Thyroid gland (tissue), 4 donors: Measurements from ENCODE around the gene IMMT. TPM values are rescaled to one million over a fixed set of nuclear protein-coding genes. Genes with fewer than 3 reads are reported as not detected.

ENCODE experiments used
- DNase-seq, 2 donors: peaks; one replicate each; pipeline ENCODE4 v3.0.0-alpha.2; 2019
- H3K27ac ChIP-seq, 3 donors: fragments of 200-600 bp; sonication (generic); 1 replicate in 2 of 3; 2 replicates in 1 of 3; pipeline ENCODE4 v1.5.1; 2016 to 2019; ENCODE audit warnings: mild to moderate bottlenecking in 1 of 3, moderate library complexity in 1 of 3
- H3K27me3 ChIP-seq: fragments of 200-600 bp; sonication (generic); one replicate; pipeline ENCODE4 v1.5.1; 2019
- H3K36me3 ChIP-seq, 2 donors: fragments of 200-600 bp; sonication (generic); one replicate each; pipeline ENCODE4 v1.5.1; 2016 to 2019
- H3K4me1 ChIP-seq, 2 donors: fragments of 200-600 bp; sonication (generic); one replicate each; pipeline ENCODE4 v1.5.1; 2017 to 2019
- H3K4me3 ChIP-seq, 3 donors: fragments of 200-600 bp; sonication (generic); replicated peaks in 1 of 3; 1 replicate in 2 of 3; 2 replicates in 1 of 3; pipeline ENCODE4 v1.5.1; 2016; ENCODE audit warnings: mild to moderate bottlenecking in 1 of 3
- H3K9me3 ChIP-seq: fragments of 200-600 bp; sonication (generic); one replicate; pipeline ENCODE4 v1.5.1; 2017
- POLR2A ChIP-seq, 2 donors: fragments of 450-650 bp; IDR thresholded peaks; one replicate each; pipeline ENCODE4 v1.6.1; 2017; ENCODE audit warnings: antibody characterized with exemption in 2 of 2, mild to moderate bottlenecking in 2 of 2, moderate library complexity in 1 of 2
- WGBS, 2 donors: methylation state at CpG; one replicate each; pipeline ENCODE4 v1.1.5; 2017; 5-methylcytosine and 5-hydroxymethylcytosine counted together
- intact Hi-C: fragments of 100-400 bp; cut with DNase I; formaldehyde crosslinking; loops from one replicate; pipeline ENCODE4 v1.15.1; 2023
- total RNA-seq, 4 donors: library from RNA; depleted of rRNA; stranded (reverse); fragments of >200 nt; gene quantifications; one replicate each; pipeline ENCODE4 v1.2.3, GENCODE V29; 2016
- TF ChIP-seq, protein P1 (sequence below), 6 experiments: fragments of 200-600 bp in 3 of 6; fragments of 450-650 bp in 3 of 6; sonication (generic) in 3 of 6; IDR thresholded peaks; one replicate each; pipeline ENCODE4 v1.5.1; 2016 to 2019; ENCODE audit warnings: antibody characterized with exemption in 6 of 6, mild to moderate bottlenecking in 2 of 6, inconsistent platforms in 1 of 6, moderate library complexity in 1 of 6

IMMT gene
- total RNA-seq, 4 donors from 2014 or later, result 54.0 to 88.2 (median 67.1) TPM

DNA sequence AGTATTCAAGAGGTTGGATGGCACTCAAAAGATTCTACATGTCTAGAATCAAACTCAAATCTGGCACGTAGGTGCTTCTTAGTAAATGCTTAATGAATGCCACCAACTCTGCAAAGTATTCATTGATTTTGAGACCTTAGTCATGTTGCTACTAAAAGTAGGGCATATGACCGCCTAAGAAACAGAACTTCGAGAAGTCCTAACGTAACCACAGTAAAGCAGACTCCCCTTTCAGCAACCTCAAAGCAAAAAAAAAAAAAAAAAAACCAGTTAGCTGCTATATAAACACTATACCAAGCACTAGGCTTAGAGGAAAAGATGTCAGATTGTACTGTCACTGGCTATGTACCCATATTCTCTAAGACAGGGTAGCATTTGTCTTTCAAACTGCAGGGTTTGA lies 55.3 kb downstream of the IMMT start:
- no peak overlapping the region for H3K4me3 ChIP-seq
- intact Hi-C loops, result no loop called here
- no peaks in the 10 kb centered on the region for H3K27me3 ChIP-seq
- H3K27ac ChIP-seq, result no peak overlapping the region
- TF ChIP-seq, protein P1, sequence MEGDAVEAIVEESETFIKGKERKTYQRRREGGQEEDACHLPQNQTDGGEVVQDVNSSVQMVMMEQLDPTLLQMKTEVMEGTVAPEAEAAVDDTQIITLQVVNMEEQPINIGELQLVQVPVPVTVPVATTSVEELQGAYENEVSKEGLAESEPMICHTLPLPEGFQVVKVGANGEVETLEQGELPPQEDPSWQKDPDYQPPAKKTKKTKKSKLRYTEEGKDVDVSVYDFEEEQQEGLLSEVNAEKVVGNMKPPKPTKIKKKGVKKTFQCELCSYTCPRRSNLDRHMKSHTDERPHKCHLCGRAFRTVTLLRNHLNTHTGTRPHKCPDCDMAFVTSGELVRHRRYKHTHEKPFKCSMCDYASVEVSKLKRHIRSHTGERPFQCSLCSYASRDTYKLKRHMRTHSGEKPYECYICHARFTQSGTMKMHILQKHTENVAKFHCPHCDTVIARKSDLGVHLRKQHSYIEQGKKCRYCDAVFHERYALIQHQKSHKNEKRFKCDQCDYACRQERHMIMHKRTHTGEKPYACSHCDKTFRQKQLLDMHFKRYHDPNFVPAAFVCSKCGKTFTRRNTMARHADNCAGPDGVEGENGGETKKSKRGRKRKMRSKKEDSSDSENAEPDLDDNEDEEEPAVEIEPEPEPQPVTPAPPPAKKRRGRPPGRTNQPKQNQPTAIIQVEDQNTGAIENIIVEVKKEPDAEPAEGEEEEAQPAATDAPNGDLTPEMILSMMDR (IDR thresholded peaks at IDR 0.05), result no peak
- no peak for TF ChIP-seq POLR2A (IDR thresholded peaks at IDR 0.05)
- no peak for DNase-seq
- 93 to 98% methylated on average over 4 of the region's 4 CpGs for WGBS, 2 donors
- peaks cover 49 to 73% of the 10 kb centered on the region in 2 donors for H3K36me3 ChIP-seq
- no peaks in the 10 kb centered on the region for H3K4me1 ChIP-seq
- no peaks in the 10 kb centered on the region for H3K9me3 ChIP-seq

DNA sequence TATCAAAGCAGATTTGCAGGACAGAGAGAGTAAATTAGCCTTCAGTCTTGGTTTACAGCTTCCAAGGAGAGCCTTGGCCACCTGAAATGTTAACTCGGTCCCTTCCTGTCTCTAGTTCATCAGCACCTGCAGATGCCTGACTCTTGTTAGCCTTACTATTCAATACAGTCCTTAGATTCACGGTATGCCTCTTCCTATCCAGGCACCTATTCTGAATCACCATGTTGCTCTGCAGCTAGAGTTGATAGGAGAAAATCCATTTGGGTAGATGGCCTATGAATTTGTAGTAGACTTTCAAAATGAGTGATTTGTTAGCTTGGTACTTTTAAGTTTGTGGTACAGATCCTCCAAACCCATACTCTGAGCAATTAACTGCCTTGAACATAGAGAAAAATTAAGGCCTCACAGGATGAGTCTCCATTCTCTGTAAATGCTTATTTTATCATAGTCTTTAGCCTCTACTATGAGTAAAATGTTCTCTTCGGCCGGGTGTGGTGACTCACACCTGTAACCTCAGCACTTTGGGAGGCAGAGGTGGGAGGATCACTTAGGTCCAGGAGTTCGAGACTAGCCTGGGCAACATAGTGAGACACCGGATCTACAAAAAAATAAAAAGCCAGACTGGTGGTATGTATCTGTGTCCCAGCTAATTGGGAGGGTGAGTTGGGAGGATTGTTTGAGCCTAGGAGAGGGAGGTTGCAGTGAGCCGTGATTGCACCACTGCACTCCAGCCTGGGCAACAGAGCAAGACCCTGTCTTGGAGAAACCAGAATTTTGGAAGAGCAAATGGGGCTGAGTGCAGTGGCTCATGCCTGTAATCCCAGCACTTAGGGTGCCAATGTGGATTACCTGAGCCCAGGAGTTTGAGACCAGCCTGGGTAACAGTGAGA lies 56.3 kb downstream of the IMMT start:
- Histone ChIP-seq H3K27ac (no peak overlapping the region), H3K4me3 (no peak overlapping the region), H3K9me3 (no peaks in the 10 kb centered on the region), H3K27me3 (no peaks in the 10 kb centered on the region), H3K36me3 (peaks cover 52 to 73% of the 10 kb centered on the region in 2 donors), H3K4me1 (no peaks in the 10 kb centered on the region)
- no peak for TF ChIP-seq POLR2A (IDR thresholded peaks at IDR 0.05)
- TF ChIP-seq, protein P1 (IDR thresholded peaks at IDR 0.05), result no peak
- intact Hi-C loops, result no loop called here
- WGBS, 2 donors, result 94 to 96% methylated on average over 7 of the region's 7 CpGs
- DNase-seq, result no peak

DNA sequence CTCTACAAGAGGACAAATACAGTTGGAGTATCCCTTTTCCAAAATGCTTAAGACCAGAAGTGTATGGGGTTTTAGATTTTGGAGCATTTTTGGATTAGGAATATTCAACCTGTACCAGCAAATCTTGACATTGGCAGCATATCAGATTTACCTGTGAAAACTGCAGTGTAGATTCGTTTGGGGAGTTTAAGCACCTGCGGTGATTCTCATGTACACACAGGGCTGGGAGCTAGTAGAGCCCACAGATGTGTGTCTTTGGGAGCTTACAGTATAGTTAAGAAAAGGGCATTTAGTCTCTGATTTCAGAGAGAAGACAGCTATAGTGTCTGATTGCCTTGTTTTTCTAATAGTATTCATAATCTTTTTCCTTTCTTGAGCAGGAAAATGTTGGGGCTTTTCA lies 59.1 kb downstream of the IMMT start:
- Histone ChIP-seq H3K4me1 (no peaks in the 10 kb centered on the region), H3K27ac (no peak overlapping the region), H3K27me3 (no peaks in the 10 kb centered on the region), H3K4me3 (no peak overlapping the region), H3K9me3 (no peaks in the 10 kb centered on the region), H3K36me3 (peaks cover 65 to 82% of the 10 kb centered on the region in 2 donors)
- DNase-seq, result no peak
- intact Hi-C loops, result no loop called here
- 85 to 92% methylated on average over 2 of the region's 2 CpGs for WGBS, 2 donors
- no peak for TF ChIP-seq POLR2A (IDR thresholded peaks at IDR 0.05)
- TF ChIP-seq, protein P1 (IDR thresholded peaks at IDR 0.05), result no peak

DNA sequence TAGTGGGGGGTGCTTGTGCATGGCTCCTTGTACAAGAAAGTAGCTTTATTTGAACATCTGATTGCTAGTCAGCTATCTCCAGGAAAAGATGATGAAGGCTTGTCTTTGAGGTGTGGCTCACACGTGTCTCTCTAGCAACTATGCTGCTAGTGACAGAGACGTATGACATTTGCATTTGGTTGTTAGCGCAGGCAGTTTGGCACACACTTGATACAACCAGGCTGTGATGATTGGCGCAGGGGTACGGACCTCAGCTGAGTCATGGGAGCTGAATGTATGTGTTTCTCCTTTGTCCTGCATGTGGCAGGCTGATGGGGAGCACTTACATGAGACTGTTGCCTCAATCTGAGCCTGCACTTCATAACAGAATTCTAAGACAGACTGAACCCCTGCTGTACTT lies 59.6 kb downstream of the IMMT start:
- Histone ChIP-seq H3K36me3 (peaks cover 70 to 87% of the 10 kb centered on the region in 2 donors), H3K27ac (no peak overlapping the region), H3K4me3 (no peak overlapping the region), H3K4me1 (no peaks in the 10 kb centered on the region), H3K27me3 (no peaks in the 10 kb centered on the region), H3K9me3 (no peaks in the 10 kb centered on the region)
- intact Hi-C loops, result no loop called here
- WGBS, 2 donors, result 91 to 93% methylated on average over 5 of the region's 5 CpGs
- no peak for TF ChIP-seq POLR2A (IDR thresholded peaks at IDR 0.05)
- TF ChIP-seq, protein P1 (IDR thresholded peaks at IDR 0.05), result no peak
- DNase-seq, result no peak

DNA sequence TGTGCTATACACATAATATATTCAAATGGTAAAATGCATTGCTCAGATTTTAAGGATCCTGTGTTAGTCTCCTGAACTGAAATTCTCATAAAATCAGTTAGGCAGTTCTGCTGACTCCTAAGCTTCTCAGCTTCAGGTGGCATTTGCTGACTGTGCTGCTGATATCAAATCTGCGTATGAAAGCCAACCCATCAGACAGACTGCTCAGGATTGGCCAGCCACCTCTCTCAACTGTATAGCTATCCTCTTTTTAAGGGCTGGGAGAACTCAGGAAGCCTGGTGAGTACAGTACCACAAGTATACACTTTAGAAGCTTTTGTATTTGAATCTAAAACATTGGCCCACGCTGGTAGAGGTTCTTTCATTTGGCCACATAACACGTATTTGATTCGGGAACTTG lies 60.6 kb downstream of the IMMT start:
- DNase-seq, result no peak
- no peaks in the 10 kb centered on the region for H3K27me3 ChIP-seq
- WGBS, 2 donors, result 94 to 97% methylated on average over 4 of the region's 4 CpGs
- H3K27ac ChIP-seq, result no peak overlapping the region
- no peaks in the 10 kb centered on the region for H3K9me3 ChIP-seq
- TF ChIP-seq POLR2A (IDR thresholded peaks at IDR 0.05), result no peak
- TF ChIP-seq, protein P1 (IDR thresholded peaks at IDR 0.05), result no peak
- no peak overlapping the region for H3K4me3 ChIP-seq
- intact Hi-C loops, result no loop called here
- H3K36me3 ChIP-seq, result peaks cover 74 to 96% of the 10 kb centered on the region in 2 donors
- H3K4me1 ChIP-seq, result no peaks in the 10 kb centered on the region
